Middle frontal gyrus (tissue), 1 donor: ENCODE results near the gene CWH43.
"Not testable (repeated sequence)": the region's sequence is repeated elsewhere in the genome, so short reads cannot be mapped to it uniquely, and the experiment has no call there.

Experiments used
- DNase-seq: peaks from one replicate; pipeline ENCODE4 v3.0.0-alpha.2; 2015; ENCODE audit warnings: low spot score; ENCODE audit errors: extremely low spot score

Gene CWH43

DNA sequence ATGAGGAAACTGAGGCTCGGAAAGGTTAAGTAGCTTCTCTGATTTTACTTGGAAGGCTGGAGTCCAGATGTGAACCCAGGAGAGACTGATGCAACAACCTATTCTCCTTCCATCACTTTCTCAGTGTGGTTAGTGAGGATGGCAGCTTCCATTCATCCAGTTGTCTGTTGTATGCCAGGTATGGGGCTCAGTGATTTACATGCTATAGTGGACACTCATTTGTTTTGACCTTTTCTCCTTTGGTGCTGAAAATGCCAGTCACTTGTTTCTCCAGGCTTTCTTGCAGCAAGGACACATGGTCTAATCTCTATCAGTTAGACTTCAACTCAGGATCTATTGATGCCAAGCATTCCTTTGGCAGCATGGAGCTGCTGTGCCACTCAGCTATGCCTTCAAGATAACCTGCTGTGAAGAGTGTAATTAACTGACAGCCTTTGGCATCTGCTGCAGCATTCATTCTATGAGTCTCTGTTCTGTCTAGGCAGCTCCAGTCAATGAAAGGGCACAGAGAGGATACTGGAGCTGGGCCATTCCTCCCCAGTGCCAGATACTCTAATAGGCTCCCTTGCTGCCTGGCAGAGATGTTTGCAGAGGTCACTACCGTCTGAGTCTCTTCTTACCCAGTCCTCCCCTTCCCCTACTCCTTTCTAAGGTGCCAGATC is 11.0 kb upstream of the CWH43 start:
- DNase-seq = no peak

DNA sequence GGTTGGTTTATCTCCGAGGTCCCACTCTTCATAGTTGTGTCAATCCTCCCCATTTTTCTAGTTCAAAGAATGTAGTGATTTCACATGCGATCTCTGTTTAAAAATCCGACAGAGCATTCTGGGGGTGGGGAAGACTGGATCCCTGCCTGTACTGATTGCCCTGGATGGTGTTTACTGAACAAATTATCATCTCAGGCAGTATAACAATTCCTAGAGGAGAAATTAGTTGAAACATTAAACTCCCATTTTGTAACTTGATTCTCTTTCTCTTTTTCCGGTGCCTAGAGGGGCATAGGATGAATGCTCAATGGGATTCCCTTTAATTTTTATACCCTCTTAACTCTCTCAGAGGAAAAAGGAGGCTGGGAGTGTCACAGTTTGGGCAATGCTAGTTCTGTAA is 10.0 kb upstream of the CWH43 start:
- DNase-seq = no peak

- DNase-seq = no peak
Measured at GRCh38 chr4:48979914-48980579, 6.0 kb upstream of the CWH43 start.

DNA sequence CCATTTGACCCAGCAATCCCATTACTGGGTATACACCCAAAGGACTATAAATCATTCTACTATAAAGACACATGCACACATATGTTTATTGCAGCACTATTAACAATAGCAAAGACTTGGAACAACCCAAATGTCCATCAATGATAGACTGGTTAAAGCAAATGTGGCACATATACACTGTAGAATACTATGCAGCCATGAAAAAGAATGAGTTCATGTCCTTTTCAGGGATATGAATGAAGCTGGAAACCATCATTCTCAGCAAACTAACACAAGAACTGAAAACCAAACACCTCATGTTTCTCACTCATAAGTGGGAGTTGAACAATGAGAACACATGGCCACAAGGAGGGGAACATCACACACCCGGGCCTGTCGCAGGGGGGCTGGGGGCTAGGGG is 2.1 kb upstream of the CWH43 start:
- DNase-seq = not testable (repeated sequence)

GRCh38 chr4:48985602-48985975 is 486 bp upstream of the CWH43 start:
- DNase-seq = no peak

DNA sequence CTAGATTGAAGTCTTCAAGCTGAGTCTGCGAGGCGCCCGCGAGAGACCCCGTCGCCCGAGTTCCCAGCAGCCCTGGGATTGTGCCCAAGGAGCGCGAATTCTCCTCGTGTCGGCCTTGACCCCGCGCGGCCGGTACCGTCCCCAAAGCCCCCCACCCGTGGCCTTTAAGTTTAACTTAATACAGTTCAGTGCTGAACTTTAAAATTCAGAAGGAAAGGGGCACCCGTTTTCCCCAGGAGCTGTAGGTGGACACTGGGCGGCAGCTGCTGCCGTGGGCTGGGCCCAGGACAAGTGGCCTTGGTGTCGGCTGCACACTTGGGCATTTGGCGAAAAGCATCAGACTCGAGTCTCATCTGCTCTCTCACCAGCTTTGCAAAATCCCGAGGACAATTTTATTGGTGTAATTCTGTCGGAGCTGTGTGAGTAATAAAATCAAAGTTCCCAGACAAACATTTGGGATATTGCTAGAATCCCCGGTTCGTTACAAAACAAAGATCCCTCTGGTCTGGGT is 634 bp downstream of the CWH43 start:
- no peak for DNase-seq

GRCh38 chr4:48989461-48990203 is 3.6 kb downstream of the CWH43 start:
- DNase-seq = no peak

DNA sequence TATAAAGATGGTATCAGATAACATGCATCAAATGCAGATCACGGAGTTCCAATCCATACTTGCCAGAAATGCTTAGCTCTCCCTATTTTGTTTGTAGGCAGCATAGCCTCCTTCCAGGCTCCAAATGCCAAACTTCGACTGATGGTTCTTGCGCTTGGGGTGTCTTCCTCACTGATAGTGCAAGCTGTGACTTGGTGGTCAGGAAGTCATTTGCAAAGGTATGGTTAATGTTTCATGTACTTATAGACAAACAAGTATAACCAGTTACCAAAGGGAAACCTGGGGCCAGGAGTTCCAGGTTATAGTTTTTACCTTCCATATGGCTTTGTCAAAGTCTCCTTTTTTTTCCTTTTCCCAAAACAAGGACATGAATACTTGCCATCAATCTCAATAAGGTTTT is 5.3 kb downstream of the CWH43 start:
- no peak for DNase-seq

DNA sequence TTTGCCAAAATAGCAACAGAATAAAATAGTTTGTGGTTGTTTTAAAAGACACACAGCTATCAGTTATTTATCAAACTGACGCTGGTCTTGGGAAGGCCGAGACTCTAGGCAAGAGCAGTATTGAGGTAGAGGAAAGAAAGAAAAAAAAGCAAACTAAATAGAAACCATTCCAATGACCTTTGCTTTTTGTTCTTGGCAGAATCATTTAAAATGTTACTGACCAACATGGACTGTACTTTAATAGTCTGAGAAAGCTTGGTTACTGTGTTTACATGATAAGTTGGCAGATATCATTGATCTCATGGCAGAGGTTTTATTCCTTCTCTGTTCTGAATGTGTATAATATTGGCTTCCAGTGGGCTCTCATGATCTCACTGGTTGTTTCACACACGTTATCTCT is 11.9 kb downstream of the CWH43 start:
- DNase-seq = no peak

- no peak for DNase-seq
Measured at GRCh38 chr4:48998440-48998839, 12.4 kb downstream of the CWH43 start.

DNA sequence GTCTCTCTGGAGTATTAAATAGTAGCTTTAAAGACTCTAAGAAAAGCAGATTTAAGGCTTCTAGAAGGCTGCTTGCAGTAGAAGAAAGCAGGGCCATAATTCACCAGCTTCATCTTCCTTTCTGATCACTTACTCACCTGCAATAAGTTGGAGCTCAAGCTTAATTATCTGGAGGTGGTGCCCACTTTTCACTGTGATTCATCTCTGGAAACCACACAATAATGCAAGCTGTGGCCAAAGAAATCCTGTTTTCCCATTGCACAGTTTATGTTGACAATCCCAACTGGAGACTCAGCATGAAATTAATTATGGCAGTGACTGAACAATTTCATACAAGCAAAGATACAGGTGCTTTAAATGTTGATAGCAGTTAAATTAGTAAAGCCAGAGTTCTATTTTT is 14.7 kb downstream of the CWH43 start:
- DNase-seq = no peak

- DNase-seq = no peak
Measured at GRCh38 chr4:49002931-49003330, 16.9 kb downstream of the CWH43 start.

DNA sequence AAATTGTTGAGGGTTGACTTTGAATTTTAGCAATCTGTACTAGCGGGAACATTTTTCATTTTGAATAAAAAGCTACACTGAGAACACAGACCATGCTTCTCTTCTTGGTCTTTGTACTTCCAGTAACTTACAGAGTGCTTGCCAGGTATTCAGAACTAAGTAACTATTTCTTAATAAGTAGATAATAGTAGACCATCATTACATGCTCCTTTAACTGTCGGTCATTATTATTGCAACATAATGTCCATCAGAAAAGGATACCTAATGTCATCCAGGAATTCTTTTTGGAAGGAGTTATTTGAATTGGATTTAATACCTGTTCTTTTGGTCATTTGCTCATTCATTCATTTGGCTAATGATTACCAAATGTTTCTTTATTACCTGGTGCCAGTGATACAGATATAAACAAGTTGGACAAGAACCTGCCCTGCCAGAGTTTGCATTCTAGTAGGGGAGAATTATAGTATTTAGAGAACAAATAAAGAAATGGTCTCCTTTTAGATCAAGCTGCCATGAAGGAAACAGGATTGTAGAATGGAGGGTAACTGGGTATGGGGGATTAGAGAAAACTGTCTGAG is 32.7 kb downstream of the CWH43 start:
- DNase-seq = no peak

DNA sequence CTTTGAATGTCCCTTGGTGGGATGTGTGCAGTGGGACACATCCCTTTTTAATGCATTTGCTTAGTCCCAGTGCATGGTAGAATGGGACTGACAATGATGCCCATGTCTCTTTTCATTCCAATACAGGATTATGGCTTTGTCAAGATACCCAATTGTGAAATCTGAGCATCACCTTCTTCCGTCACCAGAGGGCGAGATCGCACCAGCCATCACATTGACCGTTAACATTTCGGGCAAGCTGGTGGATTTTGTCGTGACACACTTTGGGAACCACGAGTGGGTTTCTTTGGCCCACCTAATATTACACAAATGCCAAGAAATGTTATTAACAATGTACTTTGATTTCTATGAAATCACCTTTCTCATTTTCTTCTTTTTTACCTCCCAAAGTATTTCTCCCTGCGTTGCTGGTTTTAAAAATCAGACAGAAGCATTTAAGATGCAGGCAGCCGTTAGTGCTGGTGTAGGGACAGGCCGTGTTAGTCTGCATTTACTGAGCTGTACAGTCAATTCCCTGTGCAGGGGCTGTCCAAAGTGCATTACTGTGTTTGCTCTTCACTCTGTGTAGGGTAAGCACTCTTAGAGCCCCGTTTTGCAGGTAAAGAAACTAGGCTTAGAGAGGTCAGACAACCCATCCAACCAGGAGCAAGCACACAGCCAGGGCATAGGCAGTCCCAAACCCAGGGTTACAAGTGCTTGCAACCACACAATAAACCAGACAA is 46.5 kb downstream of the CWH43 start:
- DNase-seq = no peak

GRCh38 chr4:49036528-49036927 is 50.5 kb downstream of the CWH43 start:
- no peak for DNase-seq

- no peak for DNase-seq
Measured at GRCh38 chr4:49044270-49044669, 58.2 kb downstream of the CWH43 start.

- DNase-seq = no peak
Measured at GRCh38 chr4:49058306-49058705, 72.2 kb downstream of the CWH43 start.

GRCh38 chr4:49063670-49064069 is 77.6 kb downstream of the CWH43 start:
- DNase-seq = no peak

DNA sequence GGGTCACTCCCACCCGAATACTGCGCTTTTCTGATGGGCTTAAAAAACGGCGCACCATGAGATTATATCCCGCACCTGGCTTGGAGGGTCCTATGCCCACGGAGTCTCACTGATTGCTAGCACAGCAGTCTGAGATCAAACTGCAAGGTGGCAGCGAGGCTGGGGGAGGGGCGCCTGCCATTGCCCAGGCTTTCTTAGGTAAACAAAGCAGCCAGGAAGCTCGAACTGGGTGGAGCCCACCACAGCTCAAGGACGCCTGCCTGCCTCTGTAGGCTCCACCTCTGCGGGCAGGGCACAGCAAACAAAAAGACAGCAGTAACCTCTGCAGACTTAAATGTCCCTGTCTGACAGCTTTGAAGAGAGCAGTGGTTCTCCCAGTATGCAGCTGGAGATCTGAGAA is 86.1 kb downstream of the CWH43 start:
- not testable (repeated sequence) for DNase-seq

DNA sequence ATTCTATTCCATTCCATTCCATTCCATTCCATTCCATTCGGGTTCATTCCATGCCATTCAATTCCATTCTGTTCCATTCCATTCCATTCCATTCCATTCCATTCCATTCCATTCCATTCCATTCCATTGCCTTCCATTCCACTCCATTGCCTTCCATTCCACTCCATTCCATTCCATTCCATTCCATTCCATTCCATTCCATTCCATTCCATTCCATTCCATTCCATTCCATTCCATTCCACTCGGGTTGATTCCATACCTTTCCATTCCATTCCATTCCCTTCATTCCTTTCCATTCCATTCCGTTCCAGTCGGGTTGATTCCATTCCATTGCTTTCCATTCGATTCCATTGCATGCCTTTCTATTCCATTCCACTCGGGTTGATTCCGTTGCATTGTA is 105.8 kb downstream of the CWH43 start:
- DNase-seq = not testable (repeated sequence)

- DNase-seq = not testable (repeated sequence)
Measured at GRCh38 chr4:49092608-49093135, 106.6 kb downstream of the CWH43 start.
